Breast epithelium (tissue), 4 donors: ENCODE data around the gene CNKSR3. TPM values are rescaled to one million over a fixed set of nuclear protein-coding genes. Genes with fewer than 3 reads are reported as not detected.

ENCODE experiments used
- DNase-seq, 2 donors: peaks; one replicate each; pipeline ENCODE4 v3.0.0-alpha.2; 2019; ENCODE audit warnings: low spot score in 2 of 2
- H3K27ac ChIP-seq, 2 donors: fragments of 200-600 bp; sonication (generic) in 1 of 2; one replicate each; pipeline ENCODE4 v1.5.1; 2016 to 2019; ENCODE audit warnings: mild to moderate bottlenecking in 1 of 2
- H3K27me3 ChIP-seq, 2 donors: fragments of 200-600 bp; sonication (generic) in 1 of 2; one replicate each; pipeline versions ENCODE4 v1.5.1 to v1.6.0; 2017 to 2019; ENCODE audit warnings: control low read depth in 1 of 2, mild to moderate bottlenecking in 1 of 2
- H3K36me3 ChIP-seq: fragments of 200-600 bp; one replicate; pipeline ENCODE4 v1.5.1; 2019
- H3K4me1 ChIP-seq, 2 donors: fragments of 200-600 bp; sonication (generic); one replicate each; pipeline ENCODE4 v1.5.1; 2016 to 2019; ENCODE audit warnings: control low read depth in 1 of 2
- H3K4me3 ChIP-seq, 3 donors: fragments of 200-600 bp; sonication (generic); 1 replicate in 2 of 3; 2 replicates in 1 of 3; pipeline ENCODE4 v1.5.1; 2016 to 2019; ENCODE audit warnings: mild to moderate bottlenecking in 3 of 3, moderate library complexity in 2 of 3
- H3K9me3 ChIP-seq, 2 donors: fragments of 200-600 bp; sonication (generic) in 1 of 2; one replicate each; pipeline ENCODE4 v1.5.1; 2016 to 2019; ENCODE audit warnings: control low read depth in 1 of 2
- CTCF ChIP-seq, 3 donors: fragments of 450-650 bp; IDR thresholded peaks; one replicate each; pipeline ENCODE4 v1.5.1; 2016 to 2017; ENCODE audit warnings: antibody characterized with exemption in 3 of 3, mild to moderate bottlenecking in 3 of 3, moderate library complexity in 3 of 3
- POLR2A ChIP-seq: fragments of 450-650 bp; IDR thresholded peaks from one replicate; pipeline ENCODE4 v1.6.1; 2016; ENCODE audit warnings: antibody characterized with exemption, mild to moderate bottlenecking, moderate library complexity
- POLR2AphosphoS5 ChIP-seq, 3 donors: sonication (generic); formaldehyde crosslinking; IDR thresholded peaks; one replicate each; pipeline ENCODE4 v1.6.1; 2017; ENCODE audit warnings: antibody characterized with exemption in 3 of 3
- intact Hi-C: fragments of 100-400 bp; cut with DNase I; formaldehyde crosslinking; loops from one replicate; pipeline ENCODE4 v1.15.1; 2023; ENCODE audit warnings: low total_unique reads
- total RNA-seq, 3 donors: library from RNA; depleted of rRNA; stranded (reverse); fragments of >200 nt; gene quantifications; one replicate each; pipeline ENCODE4 v1.1.0, GENCODE V29; 2016

The CNKSR3 gene
- total RNA-seq, 3 donors from 2014 or later, result 2.1 to 8.6 (median 5.2) TPM

GRCh38 chr6:154438882-154439415 is 71.5 kb downstream of the CNKSR3 start:
- Histone ChIP-seq H3K27ac (no peak overlapping the region), H3K27me3 (no peaks in the 10 kb centered on the region), H3K4me3 (no peak overlapping the region), H3K9me3 (no peaks in the 10 kb centered on the region), H3K36me3 (no peaks in the 10 kb centered on the region), H3K4me1 (no peaks in the 10 kb centered on the region)
- TF ChIP-seq CTCF (IDR thresholded peaks at IDR 0.05), result no peak
- no peak for TF ChIP-seq POLR2A
- no peak for TF ChIP-seq POLR2AphosphoS5 (IDR thresholded peaks at IDR 0.05)
- intact Hi-C loops, result no loop called here
- no peak for DNase-seq

GRCh38 chr6:154435400-154435945 is 75.0 kb downstream of the CNKSR3 start:
- Histone ChIP-seq H3K27ac (no peak overlapping the region), H3K27me3 (no peaks in the 10 kb centered on the region), H3K36me3 (no peaks in the 10 kb centered on the region), H3K4me1 (no peaks in the 10 kb centered on the region), H3K9me3 (no peaks in the 10 kb centered on the region), H3K4me3 (no peak overlapping the region)
- DNase-seq, result no peak
- intact Hi-C loops, result no loop called here
- TF ChIP-seq CTCF (IDR thresholded peaks at IDR 0.05) (no peak), POLR2A (no peak), POLR2AphosphoS5 (IDR thresholded peaks at IDR 0.05) (no peak)

- no peak for DNase-seq
- TF ChIP-seq POLR2A (no peak), CTCF (IDR thresholded peaks at IDR 0.05) (no peak), POLR2AphosphoS5 (IDR thresholded peaks at IDR 0.05) (no peak)
- intact Hi-C loops, result no loop called here
- no peaks in the 10 kb centered on the region for H3K27me3 ChIP-seq
- no peak overlapping the region for H3K27ac ChIP-seq
- H3K4me1 ChIP-seq, result no peaks in the 10 kb centered on the region
- no peaks in the 10 kb centered on the region for H3K36me3 ChIP-seq
- H3K4me3 ChIP-seq, result no peak overlapping the region
- no peaks in the 10 kb centered on the region for H3K9me3 ChIP-seq
These were observed 75.8 kb downstream of the CNKSR3 start for GRCh38 chr6:154434662-154435061.

- no peak for DNase-seq
- intact Hi-C loops, result no loop called here
- Histone ChIP-seq H3K27ac (no peak overlapping the region), H3K4me1 (no peaks in the 10 kb centered on the region), H3K9me3 (no peaks in the 10 kb centered on the region), H3K27me3 (no peaks in the 10 kb centered on the region), H3K36me3 (no peaks in the 10 kb centered on the region), H3K4me3 (no peak overlapping the region)
- TF ChIP-seq POLR2A (no peak), POLR2AphosphoS5 (IDR thresholded peaks at IDR 0.05) (no peak), CTCF (IDR thresholded peaks at IDR 0.05) (no peak)
These were observed 76.8 kb downstream of the CNKSR3 start for GRCh38 chr6:154433477-154434241.
